Activated CD8-positive, alpha-beta memory T cell treated with anti-CD3 and anti-CD28 coated beads, Interleukin-2, amount 10 ng/mL, durations not matched to agents 7 days and 5 days (primary cell): ENCODE measurements around the gene HOXB1. TPM values are rescaled to one million over a fixed set of nuclear protein-coding genes. Genes with fewer than 3 reads are reported as not detected.
"Not testable (repeated sequence)": the region's sequence is repeated elsewhere in the genome, so short reads cannot be mapped to it uniquely, and the experiment has no call there.

Source experiments
- ATAC-seq: fragments of 150-1000 bp; cut with Tn5 transposase; one replicate; pipeline ENCODE4 v1.10.0; 2021; ENCODE audit warnings: moderate library complexity
- CTCF ChIA-PET: fragments of 350-600 bp; sonication (Branson Sonifier 250); formaldehyde crosslinking; loops from one replicate; lab custom pipeline; 2021; ENCODE audit warnings: antibody characterized with exemption; lab: Charles Lee
- DNase-seq: peaks from one replicate; pipeline ENCODE4 v3.0.0-alpha.2; 2020
- H3K27ac Mint-ChIP-seq: one replicate; pipeline ENCODE4 v1.8.0; 2021; ENCODE audit warnings: mild to moderate bottlenecking, mixed read lengths
- H3K27me3 Mint-ChIP-seq: one replicate; pipeline ENCODE4 v1.8.0; 2021; ENCODE audit warnings: mixed read lengths
- H3K36me3 Mint-ChIP-seq: one replicate; pipeline ENCODE4 v1.8.0; 2021; ENCODE audit warnings: mild to moderate bottlenecking, mixed read lengths
- H3K4me1 Mint-ChIP-seq: one replicate; pipeline ENCODE4 v1.8.0; 2021; ENCODE audit warnings: mixed read lengths
- H3K4me3 Mint-ChIP-seq: one replicate; pipeline ENCODE4 v1.8.0; 2021; ENCODE audit warnings: mild to moderate bottlenecking, moderate library complexity, mixed read lengths
- H3K9me3 Mint-ChIP-seq: one replicate; pipeline ENCODE4 v1.8.0; 2022; ENCODE audit warnings: low read depth, mixed read lengths
- total RNA-seq, 2 experiments: library from RNA; stranded (reverse); gene quantifications; one replicate each; pipeline ENCODE4 v1.2.3, GENCODE V29; 2021

Gene HOXB1
- total RNA-seq, 2 experiments from 2014 or later, result not detected

DNA sequence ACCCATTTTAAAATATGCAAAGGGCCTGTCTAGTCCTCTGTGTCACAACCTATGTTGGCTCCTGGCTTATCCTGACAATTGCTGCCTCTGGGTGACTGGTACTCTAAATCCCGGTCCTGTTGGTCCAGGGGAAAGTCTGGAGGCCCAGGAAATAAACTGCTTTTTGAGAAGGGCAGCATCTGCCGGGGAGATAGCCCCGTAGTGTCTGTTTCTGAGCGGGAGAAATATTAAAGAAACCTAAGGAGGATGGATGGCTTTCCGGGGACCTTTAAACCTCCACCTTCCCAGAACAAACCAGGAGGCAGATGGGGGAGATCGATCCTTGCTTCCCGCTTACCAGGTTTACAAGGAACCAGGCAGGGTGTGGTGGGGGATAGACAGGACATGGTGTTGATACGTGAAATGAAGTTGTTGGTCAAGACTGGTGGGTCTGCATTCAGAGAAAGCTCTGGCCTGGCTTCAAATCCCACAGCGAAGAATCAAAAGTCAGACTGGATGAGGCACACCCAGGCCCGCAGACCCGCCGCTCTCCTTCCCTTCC is 10.3 kb upstream of the HOXB1 start:
- Mint-ChIP-seq H3K36me3 (peaks cover 9% of the 10 kb centered on the region), H3K4me1 (peaks cover 24% of the 10 kb centered on the region), H3K27me3 (peaks cover 23% of the 10 kb centered on the region), H3K27ac (peak overlapping the region; percentile 96), H3K9me3 (no peaks in the 10 kb centered on the region), H3K4me3 (peak overlapping the region; percentile 88)
- DNase-seq (no peak), ATAC-seq (peak; percentile 11)
- CTCF ChIA-PET, result interaction anchor here (0.6 to 1.5 kb wide), 5 partner anchors 35 to 190 kb away, joined by 3 to 9 read pairs (median 3); no protein-coding TSS in a partner anchor

DNA sequence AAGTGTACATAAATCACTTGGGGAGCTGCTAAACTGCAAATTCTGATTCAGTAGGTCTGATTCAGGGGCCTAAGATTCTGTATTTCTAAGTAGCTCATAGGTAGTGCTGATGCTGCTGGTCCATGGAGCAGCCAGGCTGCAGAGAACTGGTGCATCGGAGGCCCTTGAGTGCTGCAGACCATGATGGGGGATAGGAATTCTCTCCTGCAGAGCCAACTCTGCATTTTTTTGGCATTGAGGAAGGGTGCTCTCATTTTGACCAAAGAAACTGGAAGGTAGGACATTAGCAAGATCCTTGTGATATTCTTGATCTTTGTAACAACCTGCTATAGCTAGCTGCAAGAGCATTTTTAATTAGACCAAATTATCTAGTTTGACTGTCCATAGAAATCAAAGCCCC is 9.4 kb upstream of the HOXB1 start:
- DNase-seq, result no peak
- no peaks in the 10 kb centered on the region for H3K9me3 Mint-ChIP-seq
- peaks cover 19% of the 10 kb centered on the region for H3K27me3 Mint-ChIP-seq
- H3K27ac Mint-ChIP-seq, result no peak overlapping the region
- no peak overlapping the region for H3K4me3 Mint-ChIP-seq
- ATAC-seq, result no peak
- peaks cover 19% of the 10 kb centered on the region for H3K4me1 Mint-ChIP-seq
- peaks cover 9% of the 10 kb centered on the region for H3K36me3 Mint-ChIP-seq
- CTCF ChIA-PET, result interaction anchor here (0.9 to 1.5 kb wide), 2 partner anchors 27 to 48 kb away, joined by 5 to 9 read pairs; no protein-coding TSS in a partner anchor

DNA sequence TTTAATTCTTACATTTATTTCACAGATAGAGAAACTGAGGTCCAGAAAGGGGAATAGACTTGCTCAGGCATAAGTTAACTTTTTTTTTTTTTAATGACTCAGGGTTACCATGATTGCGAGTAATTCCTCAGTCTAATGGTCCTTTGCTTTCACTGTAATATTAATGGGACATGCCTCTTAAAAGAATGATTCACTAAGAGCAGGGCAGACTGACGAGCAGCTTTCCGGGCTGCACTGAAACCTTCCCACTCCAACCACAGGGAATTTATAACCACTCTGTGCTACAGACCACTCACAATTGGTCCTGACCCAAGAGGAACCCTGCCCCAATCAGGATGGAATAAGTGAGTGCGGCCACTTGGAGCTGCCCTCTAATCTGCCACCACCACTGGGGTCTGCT is 8.4 kb upstream of the HOXB1 start:
- CTCF ChIA-PET, result interaction anchor here (0.7 kb wide), 1 partner anchor 28 kb away, joined by 4 read pairs; no protein-coding TSS in a partner anchor
- Mint-ChIP-seq H3K4me1 (peaks cover 16% of the 10 kb centered on the region), H3K27me3 (peaks cover 22% of the 10 kb centered on the region), H3K9me3 (no peaks in the 10 kb centered on the region), H3K27ac (no peak overlapping the region), H3K36me3 (peaks cover 9% of the 10 kb centered on the region), H3K4me3 (no peak overlapping the region)
- no peak for ATAC-seq
- DNase-seq, result no peak

DNA sequence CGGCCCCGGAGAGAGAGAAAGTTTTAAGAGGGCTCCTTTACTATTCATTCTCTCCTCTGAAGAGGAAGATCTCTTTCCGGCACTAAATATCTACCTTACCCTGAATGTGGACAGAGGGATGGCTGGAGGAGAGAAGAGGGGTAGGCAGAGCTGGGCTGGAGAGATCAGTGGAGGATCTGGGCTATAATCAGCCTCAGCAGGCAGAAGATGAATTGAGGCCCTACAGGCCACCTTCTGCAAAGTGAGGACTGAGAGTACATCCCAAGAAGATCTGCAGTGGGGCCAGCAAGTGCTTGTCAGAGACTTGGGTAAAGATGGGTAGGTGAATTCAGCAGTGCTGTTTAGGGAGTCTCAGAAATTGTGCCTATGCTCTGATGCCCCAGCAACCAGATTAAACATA is 6.5 kb upstream of the HOXB1 start:
- H3K36me3 Mint-ChIP-seq, result peaks cover 4% of the 10 kb centered on the region
- no peak overlapping the region for H3K4me3 Mint-ChIP-seq
- peaks cover 12% of the 10 kb centered on the region for H3K4me1 Mint-ChIP-seq
- peaks cover 19% of the 10 kb centered on the region for H3K27me3 Mint-ChIP-seq
- no peak overlapping the region for H3K27ac Mint-ChIP-seq
- DNase-seq (no peak), ATAC-seq (no peak)
- H3K9me3 Mint-ChIP-seq, result no peaks in the 10 kb centered on the region
- CTCF ChIA-PET, result no interaction called here

DNA sequence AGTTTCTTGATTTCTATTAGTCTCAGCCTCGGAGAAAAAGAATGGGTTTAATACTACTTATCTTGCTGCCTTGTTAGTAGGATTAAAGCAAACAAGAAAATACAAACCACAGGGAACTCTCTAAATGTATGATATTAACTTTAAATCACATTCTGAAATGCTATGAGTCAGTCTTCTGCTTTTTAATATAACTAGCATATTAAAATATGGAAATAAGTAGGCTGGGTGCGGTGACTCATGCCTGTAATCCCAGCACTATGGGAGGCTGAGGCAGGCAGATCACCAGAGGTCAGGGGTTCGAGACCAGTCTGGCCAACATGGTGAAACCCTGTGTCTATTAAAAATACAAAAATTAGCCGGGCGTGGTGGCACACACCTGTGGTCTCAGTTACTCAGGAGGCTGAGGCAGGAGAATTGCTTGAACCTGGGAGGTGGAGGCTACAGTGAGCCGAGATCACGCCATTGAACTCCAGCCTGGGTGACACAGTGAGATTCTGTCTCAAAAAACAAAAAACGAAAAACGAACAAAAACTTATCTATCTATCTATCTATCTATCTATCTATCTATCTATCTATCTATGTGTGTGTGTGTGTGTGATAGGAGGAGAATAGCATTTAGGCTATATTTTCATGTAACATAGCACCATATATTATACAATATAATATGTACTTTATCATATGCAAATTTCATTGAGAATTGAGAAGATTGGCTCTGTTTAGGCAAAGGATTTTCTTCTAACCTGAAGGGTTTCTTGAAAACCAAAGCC is 5.2 kb upstream of the HOXB1 start:
- H3K9me3 Mint-ChIP-seq, H3K27ac Mint-ChIP-seq, ATAC-seq, H3K4me1 Mint-ChIP-seq, DNase-seq, H3K36me3 Mint-ChIP-seq, H3K4me3 Mint-ChIP-seq: not testable (repeated sequence)
- H3K27me3 Mint-ChIP-seq, result peaks cover 12% of the 10 kb centered on the region
- CTCF ChIA-PET, result interaction anchor here (0.7 to 1.2 kb wide), 2 partner anchors 22 to 412 kb away, joined by 3 read pairs; no protein-coding TSS in a partner anchor

DNA sequence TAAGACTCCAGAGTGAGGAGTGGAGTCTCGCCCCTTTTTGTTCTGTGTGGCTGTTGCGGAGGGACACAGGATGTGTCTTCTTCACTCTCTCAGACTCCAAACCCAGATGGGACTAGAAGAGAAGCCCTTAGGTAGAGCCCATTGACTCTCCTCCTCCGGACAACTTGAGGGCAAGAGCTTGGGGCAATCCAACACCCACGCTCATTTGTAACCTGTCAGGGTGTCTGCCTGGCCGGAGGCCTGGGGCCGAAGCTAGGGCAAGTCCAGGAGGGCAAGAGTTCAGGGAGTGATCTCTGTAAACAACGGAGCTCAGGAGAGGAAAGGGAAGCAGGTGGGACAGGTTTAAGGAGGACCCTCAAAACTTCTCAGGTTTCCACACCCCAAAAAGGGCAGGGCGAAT is 1.4 kb upstream of the HOXB1 start:
- ATAC-seq (no peak), DNase-seq (no peak)
- CTCF ChIA-PET, result interaction anchor here (1.2 to 1.7 kb wide), 2 partner anchors 39 to 40 kb away, joined by 4 read pairs; no protein-coding TSS in a partner anchor
- peaks cover 15% of the 10 kb centered on the region for H3K27me3 Mint-ChIP-seq
- H3K4me1 Mint-ChIP-seq, result no peaks in the 10 kb centered on the region
- no peaks in the 10 kb centered on the region for H3K9me3 Mint-ChIP-seq
- no peak overlapping the region for H3K4me3 Mint-ChIP-seq
- H3K36me3 Mint-ChIP-seq, result no peaks in the 10 kb centered on the region
- no peak overlapping the region for H3K27ac Mint-ChIP-seq

DNA sequence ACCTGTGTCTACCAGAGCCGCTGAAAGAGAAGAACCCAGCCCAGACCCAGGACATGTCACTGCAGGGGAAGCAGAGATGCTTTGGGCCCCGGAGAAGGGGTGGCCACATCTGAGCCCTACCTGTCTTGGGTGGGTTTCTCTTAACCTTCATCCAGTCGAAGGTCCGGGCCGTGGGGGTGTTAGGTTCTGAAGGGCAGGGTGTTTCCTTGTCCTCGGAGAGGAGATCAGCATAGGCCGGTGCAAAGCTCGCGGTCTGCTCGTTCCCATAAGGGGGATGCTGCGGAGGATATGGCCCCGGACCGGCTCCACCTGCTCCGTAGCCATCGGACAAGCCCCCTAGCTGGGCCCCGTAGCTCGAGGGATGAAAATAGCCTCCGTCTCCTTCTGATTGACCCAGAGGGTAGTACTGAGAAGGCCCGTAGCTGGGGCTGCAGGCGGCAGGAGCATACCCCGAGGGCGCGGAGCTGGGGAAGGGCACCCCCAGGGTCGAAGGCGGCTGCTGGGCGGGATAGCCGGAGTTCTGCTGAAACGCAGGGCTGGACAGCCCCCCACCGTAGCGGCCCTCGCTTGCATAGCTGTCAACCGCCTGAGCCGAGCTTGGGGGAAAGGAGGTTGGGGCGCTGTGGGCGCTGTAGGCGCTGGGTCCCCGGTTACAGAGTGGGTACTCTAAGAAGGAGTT is 464 bp downstream of the HOXB1 start:
- H3K27me3 Mint-ChIP-seq, result peaks cover 28% of the 10 kb centered on the region
- no peak for ATAC-seq
- H3K9me3 Mint-ChIP-seq, result no peaks in the 10 kb centered on the region
- no peak overlapping the region for H3K4me3 Mint-ChIP-seq
- CTCF ChIA-PET, result no interaction called here
- no peak for DNase-seq
- H3K4me1 Mint-ChIP-seq, result no peaks in the 10 kb centered on the region
- no peak overlapping the region for H3K27ac Mint-ChIP-seq
- no peaks in the 10 kb centered on the region for H3K36me3 Mint-ChIP-seq

DNA sequence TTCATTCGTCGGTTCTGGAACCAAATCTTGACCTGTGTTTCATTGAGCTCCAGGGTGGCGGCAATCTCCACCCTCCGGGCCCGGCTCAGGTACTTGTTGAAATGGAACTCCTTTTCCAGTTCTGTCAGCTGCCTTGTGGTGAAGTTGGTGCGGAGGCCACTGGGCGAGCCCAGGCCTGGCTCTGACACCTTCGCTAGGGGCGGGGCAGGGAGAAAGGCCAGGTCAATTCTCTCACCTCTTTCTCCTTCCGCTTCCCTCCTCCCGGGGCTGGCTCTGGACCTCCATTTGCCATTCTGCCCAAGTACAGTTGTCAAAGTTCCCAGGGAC is 1.2 kb downstream of the HOXB1 start:
- DNase-seq (no peak), ATAC-seq (no peak)
- H3K27ac Mint-ChIP-seq, result no peak overlapping the region
- no peaks in the 10 kb centered on the region for H3K9me3 Mint-ChIP-seq
- H3K36me3 Mint-ChIP-seq, result no peaks in the 10 kb centered on the region
- CTCF ChIA-PET, result no interaction called here
- no peaks in the 10 kb centered on the region for H3K4me1 Mint-ChIP-seq
- H3K4me3 Mint-ChIP-seq, result no peak overlapping the region
- peaks cover 35% of the 10 kb centered on the region for H3K27me3 Mint-ChIP-seq

DNA sequence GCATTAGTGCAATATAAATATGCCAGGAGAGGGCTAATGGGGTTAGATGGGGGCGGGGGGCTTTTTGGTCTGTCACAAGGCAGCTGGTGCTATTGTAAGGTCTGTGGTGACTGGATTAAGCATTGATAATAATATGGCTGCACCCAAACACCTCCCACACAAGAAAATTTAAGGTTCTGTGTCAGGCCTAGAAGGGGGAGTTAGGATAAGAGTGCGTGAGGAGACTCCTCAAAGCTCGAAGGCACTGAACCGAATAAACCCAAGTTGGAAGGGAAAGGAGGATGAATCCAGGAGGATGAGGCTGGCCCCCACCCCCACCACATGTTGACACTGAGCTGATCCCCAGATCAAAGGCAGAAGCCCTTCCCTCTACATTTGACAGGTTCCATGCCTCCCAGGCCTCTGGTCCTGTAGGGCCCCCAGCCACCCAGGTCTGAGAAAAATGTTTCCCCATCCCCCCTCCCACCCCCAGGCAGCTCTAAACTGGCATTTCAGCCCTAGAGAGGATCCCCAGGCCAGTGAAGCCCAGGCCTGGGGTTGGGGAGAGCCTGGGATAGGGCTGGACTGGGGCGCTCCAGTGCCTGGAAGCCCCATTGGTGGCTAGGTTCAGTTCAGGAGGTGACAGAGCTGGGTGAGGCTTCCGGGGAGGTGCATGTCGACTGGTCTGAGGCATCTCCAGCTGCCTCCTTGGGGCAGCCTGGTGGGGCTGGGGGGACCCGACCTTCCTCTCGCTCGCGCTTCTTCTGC is 1.7 kb downstream of the HOXB1 start:
- Mint-ChIP-seq H3K4me1 (no peaks in the 10 kb centered on the region), H3K4me3 (no peak overlapping the region), H3K9me3 (no peaks in the 10 kb centered on the region), H3K36me3 (no peaks in the 10 kb centered on the region), H3K27me3 (peaks cover 37% of the 10 kb centered on the region), H3K27ac (no peak overlapping the region)
- DNase-seq (no peak), ATAC-seq (no peak)
- CTCF ChIA-PET, result interaction anchor here (0.5 kb wide), 1 partner anchor 22 kb away, joined by 3 read pairs; no protein-coding TSS in a partner anchor

DNA sequence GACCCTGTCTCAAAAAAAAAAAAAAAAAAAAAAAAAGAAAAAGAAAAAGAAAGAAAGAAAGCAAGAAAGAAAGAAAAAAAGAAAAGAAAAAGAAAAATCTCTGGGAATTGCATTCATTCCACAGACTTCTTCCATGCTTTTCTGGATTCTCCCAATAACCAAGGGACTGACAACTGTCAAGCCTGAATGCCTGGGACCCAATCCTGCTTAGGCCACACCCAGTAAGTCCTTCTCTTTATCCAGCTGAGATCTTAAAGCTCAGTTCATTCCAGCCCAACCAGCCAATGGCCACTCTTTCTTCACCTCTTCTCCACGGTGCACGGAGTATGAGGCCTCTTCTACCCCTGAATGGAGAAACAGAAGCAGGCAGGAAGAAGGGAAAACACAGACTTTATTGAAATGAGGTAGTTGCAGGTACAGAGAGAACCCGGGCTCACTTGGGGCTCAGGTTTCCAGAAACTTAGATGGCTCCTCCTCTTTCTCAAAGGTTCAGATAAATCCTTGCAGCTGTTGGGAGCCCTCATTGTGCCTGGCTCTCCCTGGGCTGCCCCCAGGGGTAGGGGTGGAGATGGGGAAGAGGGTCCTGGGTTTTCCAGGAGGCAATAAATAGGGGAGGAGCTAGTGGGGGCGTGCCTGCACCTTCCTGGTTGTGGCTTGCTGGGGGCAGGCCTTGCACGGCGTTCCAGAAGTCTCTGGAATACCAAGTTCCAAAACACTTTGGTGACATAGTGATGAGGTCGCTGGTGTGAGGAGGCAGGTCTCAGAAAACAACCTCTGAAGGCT is 2.5 kb downstream of the HOXB1 start:
- DNase-seq, result no peak
- H3K4me3 Mint-ChIP-seq, result no peak overlapping the region
- H3K36me3 Mint-ChIP-seq, result no peaks in the 10 kb centered on the region
- CTCF ChIA-PET, result interaction anchor here (0.5 kb wide), 1 partner anchor 21 kb away, joined by 3 read pairs; no protein-coding TSS in a partner anchor
- H3K27ac Mint-ChIP-seq, result no peak overlapping the region
- H3K4me1 Mint-ChIP-seq, result no peaks in the 10 kb centered on the region
- peaks cover 45% of the 10 kb centered on the region for H3K27me3 Mint-ChIP-seq
- H3K9me3 Mint-ChIP-seq, result no peaks in the 10 kb centered on the region
- ATAC-seq, result no peak

DNA sequence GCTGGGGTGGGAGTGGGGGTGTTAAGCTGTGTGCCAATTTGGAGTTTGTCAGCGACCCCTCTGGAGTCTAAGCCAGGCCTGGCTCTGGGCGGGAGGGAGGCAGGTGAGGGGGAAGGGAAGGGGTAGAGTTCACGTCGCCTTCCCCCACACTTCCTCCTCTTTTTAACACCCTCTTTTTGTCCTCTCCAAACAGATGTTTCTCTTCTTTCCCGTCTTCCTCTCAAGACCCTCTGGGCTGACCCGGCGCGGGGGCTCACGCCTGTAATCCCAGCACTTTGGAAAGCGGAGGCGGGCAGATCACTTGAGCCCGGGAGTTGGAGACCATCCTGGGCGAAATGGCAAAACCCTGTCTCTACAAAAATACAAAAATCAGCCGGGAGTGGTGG is 3.3 kb downstream of the HOXB1 start:
- H3K4me3 Mint-ChIP-seq, result no peak overlapping the region

DNA sequence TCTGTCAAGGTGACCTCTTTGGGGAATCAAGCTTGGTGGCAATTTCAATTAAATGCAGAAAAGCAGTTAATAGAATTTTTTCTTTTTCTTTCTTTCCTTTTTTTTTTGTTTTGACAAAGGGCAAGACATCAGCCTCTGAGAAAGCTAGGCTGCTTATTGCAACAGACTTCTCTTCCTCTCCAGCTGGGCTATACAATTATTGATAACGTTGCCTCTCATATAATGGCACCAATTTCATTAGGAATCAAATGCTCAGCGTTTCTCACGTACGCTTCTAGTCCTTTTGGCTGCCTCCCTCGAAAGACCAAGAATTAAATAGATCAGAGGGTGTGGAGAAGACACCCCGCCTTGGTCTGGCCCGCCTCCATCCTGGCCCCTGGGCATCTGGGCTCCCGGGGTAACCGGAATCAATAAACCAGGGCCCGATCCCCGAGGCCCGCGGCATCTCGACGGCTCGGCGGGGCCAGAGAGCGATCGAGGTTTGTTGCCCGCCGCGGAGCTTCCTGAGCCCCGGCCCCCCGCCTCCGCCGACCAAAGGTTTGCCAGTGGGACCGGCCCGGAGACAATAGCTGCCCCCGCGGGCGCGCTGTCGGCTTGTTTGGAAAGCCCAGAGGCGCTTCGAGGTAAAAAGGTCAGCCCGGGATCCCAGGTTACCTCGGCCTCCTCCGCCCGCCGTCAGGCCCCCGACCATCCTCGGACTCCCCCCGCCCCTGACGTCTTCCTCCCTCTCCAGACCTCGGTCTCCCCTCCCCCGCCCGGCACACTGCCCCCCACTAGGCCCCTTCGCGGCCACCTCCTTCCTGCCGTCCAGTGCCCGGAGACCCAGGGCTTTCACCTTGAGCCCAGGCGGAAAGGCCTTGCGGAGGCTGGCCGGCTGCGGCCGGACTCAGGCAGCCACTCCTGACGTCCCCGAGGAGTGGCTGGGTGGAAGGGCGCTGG is 3.9 kb downstream of the HOXB1 start:
- no peak for DNase-seq
- H3K27ac Mint-ChIP-seq, result no peak overlapping the region
- CTCF ChIA-PET, result interaction anchor here (1.3 kb wide), 1 partner anchor 61 kb away, joined by 3 read pairs; no protein-coding TSS in a partner anchor
- no peak overlapping the region for H3K4me3 Mint-ChIP-seq
- no peak for ATAC-seq
- no peaks in the 10 kb centered on the region for H3K9me3 Mint-ChIP-seq
- no peaks in the 10 kb centered on the region for H3K4me1 Mint-ChIP-seq
- no peaks in the 10 kb centered on the region for H3K36me3 Mint-ChIP-seq
- peaks cover 45% of the 10 kb centered on the region for H3K27me3 Mint-ChIP-seq

More for the DNA sequence above, 3.3 kb downstream of the HOXB1 start:
- DNase-seq (no peak), ATAC-seq (no peak)
- Mint-ChIP-seq H3K4me1 (no peaks in the 10 kb centered on the region), H3K27ac (no peak overlapping the region), H3K9me3 (no peaks in the 10 kb centered on the region), H3K36me3 (no peaks in the 10 kb centered on the region), H3K27me3 (peaks cover 48% of the 10 kb centered on the region)
- CTCF ChIA-PET, result no interaction called here
